Nephron (organoid): ENCODE data around the gene EXD2.
"Not testable (repeated sequence)": the region's sequence is repeated elsewhere in the genome, so short reads cannot be mapped to it uniquely, and the experiment has no call there.

Experiments used
- H3K27ac Mint-ChIP-seq, 3 experiments: 2 replicates each; pipeline ENCODE4 v1.8.0; 2020; ENCODE audit warnings: mixed read lengths in 3 of 3, mild to moderate bottlenecking in 2 of 3, moderate library complexity in 1 of 3
- H3K27me3 Mint-ChIP-seq: 2 replicates; pipeline ENCODE4 v1.8.0; 2021; ENCODE audit warnings: low read depth, mild to moderate bottlenecking, moderate library complexity, mixed read lengths
- H3K36me3 Mint-ChIP-seq: 2 replicates; pipeline ENCODE4 v1.8.0; 2020; ENCODE audit warnings: low read depth, mixed read lengths
- H3K4me1 Mint-ChIP-seq: 2 replicates; pipeline ENCODE4 v1.8.0; 2020; ENCODE audit warnings: mixed read lengths
- H3K4me3 Mint-ChIP-seq, 3 experiments: 2 replicates each; pipeline ENCODE4 v1.8.0; 2020; ENCODE audit warnings: mild to moderate bottlenecking in 3 of 3, mixed read lengths in 3 of 3, moderate library complexity in 2 of 3
- H3K9me3 Mint-ChIP-seq: 2 replicates; pipeline ENCODE4 v1.8.0; 2020; ENCODE audit warnings: mixed read lengths
- TF ChIP-seq, protein P1 (sequence below), 3 experiments: fragments of 200-600 bp; sonication (generic); IDR thresholded peaks; one replicate each; pipeline ENCODE4 v1.5.0; 2021; ENCODE audit warnings: antibody characterized with exemption in 3 of 3; ENCODE audit not compliant: unreplicated experiment in 3 of 3

The EXD2 gene

GRCh38 chr14:69156224-69156623 is 35.1 kb upstream of the EXD2 start:
- H3K27ac Mint-ChIP-seq: no peak overlapping the region
- peaks cover 8% of the 10 kb centered on the region for H3K4me1 Mint-ChIP-seq
- TF ChIP-seq, protein P1, sequence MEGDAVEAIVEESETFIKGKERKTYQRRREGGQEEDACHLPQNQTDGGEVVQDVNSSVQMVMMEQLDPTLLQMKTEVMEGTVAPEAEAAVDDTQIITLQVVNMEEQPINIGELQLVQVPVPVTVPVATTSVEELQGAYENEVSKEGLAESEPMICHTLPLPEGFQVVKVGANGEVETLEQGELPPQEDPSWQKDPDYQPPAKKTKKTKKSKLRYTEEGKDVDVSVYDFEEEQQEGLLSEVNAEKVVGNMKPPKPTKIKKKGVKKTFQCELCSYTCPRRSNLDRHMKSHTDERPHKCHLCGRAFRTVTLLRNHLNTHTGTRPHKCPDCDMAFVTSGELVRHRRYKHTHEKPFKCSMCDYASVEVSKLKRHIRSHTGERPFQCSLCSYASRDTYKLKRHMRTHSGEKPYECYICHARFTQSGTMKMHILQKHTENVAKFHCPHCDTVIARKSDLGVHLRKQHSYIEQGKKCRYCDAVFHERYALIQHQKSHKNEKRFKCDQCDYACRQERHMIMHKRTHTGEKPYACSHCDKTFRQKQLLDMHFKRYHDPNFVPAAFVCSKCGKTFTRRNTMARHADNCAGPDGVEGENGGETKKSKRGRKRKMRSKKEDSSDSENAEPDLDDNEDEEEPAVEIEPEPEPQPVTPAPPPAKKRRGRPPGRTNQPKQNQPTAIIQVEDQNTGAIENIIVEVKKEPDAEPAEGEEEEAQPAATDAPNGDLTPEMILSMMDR (IDR thresholded peaks at IDR 0.05; ENCODE audit: unreplicated experiment in 3 of 3): no peak
- H3K27me3 Mint-ChIP-seq: peaks cover 10% of the 10 kb centered on the region
- H3K36me3 Mint-ChIP-seq: no peaks in the 10 kb centered on the region
- H3K4me3 Mint-ChIP-seq: no peak overlapping the region
- no peaks in the 10 kb centered on the region for H3K9me3 Mint-ChIP-seq

DNA sequence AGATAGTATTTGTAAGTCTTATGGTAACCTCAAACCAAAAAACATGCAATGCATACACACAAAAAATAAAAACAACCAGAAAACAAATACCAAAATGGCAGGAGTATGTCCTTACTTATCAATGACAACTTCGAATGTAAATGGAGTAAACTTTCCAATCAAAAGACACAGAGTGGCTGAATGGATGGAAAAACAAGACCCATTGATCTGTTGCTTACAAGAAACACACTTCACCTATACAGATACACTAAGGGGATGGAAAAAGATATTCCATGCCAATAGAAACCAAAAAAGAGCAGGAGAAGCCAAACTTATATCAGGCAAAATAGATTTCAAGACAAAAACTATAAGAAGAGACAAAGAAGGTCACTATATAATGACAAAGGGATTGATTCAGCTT is 29.7 kb upstream of the EXD2 start:
- H3K27me3 Mint-ChIP-seq: peaks cover 3% of the 10 kb centered on the region
- no peaks in the 10 kb centered on the region for H3K36me3 Mint-ChIP-seq
- H3K4me1 Mint-ChIP-seq: no peaks in the 10 kb centered on the region
- no peak overlapping the region for H3K4me3 Mint-ChIP-seq
- TF ChIP-seq, protein P1 (IDR thresholded peaks at IDR 0.05; ENCODE audit: unreplicated experiment in 3 of 3): no peak
- peaks cover 36% of the 10 kb centered on the region for H3K9me3 Mint-ChIP-seq
- H3K27ac Mint-ChIP-seq: no peak overlapping the region

GRCh38 chr14:69165787-69166186 is 25.5 kb upstream of the EXD2 start:
- H3K36me3 Mint-ChIP-seq: not testable (repeated sequence)

DNA sequence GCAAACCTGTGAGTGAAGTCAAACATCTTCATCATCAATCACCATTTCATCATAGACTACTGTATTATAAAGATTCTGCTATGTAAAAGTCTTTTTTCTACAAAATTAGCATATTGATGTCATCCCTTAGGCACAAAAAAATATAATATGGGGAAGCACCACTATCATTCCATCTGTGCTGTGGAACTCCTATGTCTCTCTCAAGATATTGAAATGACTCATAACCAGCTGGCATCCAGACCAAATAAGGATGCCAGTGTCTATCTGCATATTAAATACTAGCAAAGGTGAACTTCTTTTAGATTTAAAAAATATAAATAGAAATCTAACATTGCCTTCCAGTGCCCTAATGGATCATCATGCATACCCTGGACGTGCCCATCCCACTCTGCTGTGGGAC is 20.5 kb upstream of the EXD2 start:
- Mint-ChIP-seq H3K4me3 (no peak overlapping the region), H3K27ac (no peak overlapping the region), H3K27me3 (peaks cover 5% of the 10 kb centered on the region), H3K9me3 (no peaks in the 10 kb centered on the region), H3K36me3 (no peaks in the 10 kb centered on the region), H3K4me1 (no peaks in the 10 kb centered on the region)
- TF ChIP-seq, protein P1 (IDR thresholded peaks at IDR 0.05; ENCODE audit: unreplicated experiment in 3 of 3): no peak

More at GRCh38 chr14:69165787-69166186, 25.5 kb upstream of the EXD2 start:
- peaks cover 36% of the 10 kb centered on the region for H3K9me3 Mint-ChIP-seq
- H3K4me1 Mint-ChIP-seq, H3K4me3 Mint-ChIP-seq, H3K27me3 Mint-ChIP-seq, H3K27ac Mint-ChIP-seq: not testable (repeated sequence)

GRCh38 chr14:69171569-69171968 is 19.7 kb upstream of the EXD2 start:
- Mint-ChIP-seq H3K4me3 (no peak overlapping the region), H3K9me3 (no peaks in the 10 kb centered on the region), H3K27me3 (peaks cover 8% of the 10 kb centered on the region), H3K36me3 (no peaks in the 10 kb centered on the region), H3K27ac (no peak overlapping the region), H3K4me1 (no peaks in the 10 kb centered on the region)
- TF ChIP-seq, protein P1 (IDR thresholded peaks at IDR 0.05; ENCODE audit: unreplicated experiment in 3 of 3): no peak

GRCh38 chr14:69175130-69175529 is 16.2 kb upstream of the EXD2 start:
- TF ChIP-seq, protein P1 (IDR thresholded peaks at IDR 0.05; ENCODE audit: unreplicated experiment in 3 of 3): no peak
- no peak overlapping the region for H3K4me3 Mint-ChIP-seq
- no peaks in the 10 kb centered on the region for H3K9me3 Mint-ChIP-seq
- H3K36me3 Mint-ChIP-seq: no peaks in the 10 kb centered on the region
- peaks cover 11% of the 10 kb centered on the region for H3K27me3 Mint-ChIP-seq
- H3K27ac Mint-ChIP-seq: no peak overlapping the region
- no peaks in the 10 kb centered on the region for H3K4me1 Mint-ChIP-seq
